CD4-positive, alpha-beta memory T cell (primary cell): ENCODE data around the gene KLHL41. TPM values are rescaled to one million over a fixed set of nuclear protein-coding genes. Genes with fewer than 3 reads are reported as not detected.
"Not testable (repeated sequence)": the region's sequence is repeated elsewhere in the genome, so short reads cannot be mapped to it uniquely, and the experiment has no call there.

ENCODE experiments used
- CTCF ChIA-PET: fragments of 350-600 bp; sonication (Branson Sonifier 250); formaldehyde crosslinking; loops from one replicate; lab custom pipeline; 2021; ENCODE audit warnings: inconsistent platforms; ENCODE audit not compliant: partially characterized antibody; lab: Charles Lee
- POLR2A ChIA-PET: fragments of 350-600 bp; sonication (Branson Sonifier 250); formaldehyde crosslinking; loops from one replicate; lab custom pipeline; 2021; ENCODE audit not compliant: partially characterized antibody; lab: Charles Lee
- DNase-seq, 5 donors: peaks; one replicate each; pipeline versions ENCODE4 v3.0.0 to v3.0.0-alpha.2; 2020 to 2022; ENCODE audit warnings: mixed read lengths in 1 of 5
- H3K27ac ChIP-seq: one replicate; pipeline ENCODE4 v1.7.0; 2013; ENCODE audit warnings: low read depth, low read length
- H3K27me3 ChIP-seq: 2 replicates; pipeline ENCODE4 v1.7.0; 2013; ENCODE audit warnings: mild to moderate bottlenecking, low read length, moderate library complexity; ENCODE audit not compliant: insufficient read depth
- H3K36me3 ChIP-seq: 2 replicates; pipeline ENCODE4 v1.7.0; 2013; ENCODE audit warnings: mild to moderate bottlenecking, low read length, moderate library complexity; ENCODE audit not compliant: insufficient read depth
- H3K4me1 ChIP-seq: 2 replicates; pipeline ENCODE4 v1.7.0; 2013; ENCODE audit warnings: mild to moderate bottlenecking, low read length, moderate library complexity; ENCODE audit not compliant: insufficient read depth
- H3K4me3 ChIP-seq, 2 donors: one replicate each; pipeline ENCODE4 v1.7.0; 2013; ENCODE audit warnings: low read length in 2 of 2, mild to moderate bottlenecking in 1 of 2
- H3K9me3 ChIP-seq, 2 donors: one replicate each; pipeline ENCODE4 v1.7.0; 2013; ENCODE audit warnings: low read length in 2 of 2, control low read depth in 1 of 2; ENCODE audit not compliant: control insufficient read depth in 1 of 2
- H3K27ac Mint-ChIP-seq, 7 donors: one replicate each; pipeline ENCODE4 v1.8.0; 2020 to 2021; ENCODE audit warnings: mixed read lengths in 7 of 7, mild to moderate bottlenecking in 6 of 7, inconsistent platforms in 3 of 7, moderate library complexity in 3 of 7
- H3K27me3 Mint-ChIP-seq, 2 donors: one replicate each; pipeline ENCODE4 v1.8.0; 2020 to 2021; ENCODE audit warnings: mixed read lengths in 2 of 2
- H3K36me3 Mint-ChIP-seq, 2 donors: one replicate each; pipeline ENCODE4 v1.8.0; 2020 to 2021; ENCODE audit warnings: mixed read lengths in 2 of 2, inconsistent platforms in 1 of 2, mild to moderate bottlenecking in 1 of 2
- H3K4me1 Mint-ChIP-seq, 4 donors: one replicate each; pipeline ENCODE4 v1.8.0; 2020 to 2021; ENCODE audit warnings: mixed read lengths in 4 of 4, mild to moderate bottlenecking in 1 of 4
- H3K4me3 Mint-ChIP-seq, 8 donors: one replicate each; pipeline ENCODE4 v1.8.0; 2020 to 2021; ENCODE audit warnings: mixed read lengths in 8 of 8, mild to moderate bottlenecking in 7 of 8, moderate library complexity in 6 of 8, inconsistent platforms in 3 of 8
- H3K9me3 Mint-ChIP-seq, 8 donors: one replicate each; pipeline ENCODE4 v1.8.0; 2020 to 2021; ENCODE audit warnings: mixed read lengths in 8 of 8, mild to moderate bottlenecking in 5 of 8, inconsistent platforms in 3 of 8, moderate library complexity in 1 of 8
- intact Hi-C: fragments of 100-400 bp; cut with micrococcal nuclease; formaldehyde crosslinking; loops from one replicate; pipeline ENCODE4 v1.15.1; 2023
- polyA plus RNA-seq, 2 donors: library from polyadenylated mRNA; unstranded; fragments of 300-500 nt; fragmentation: Illumina TruSeq; gene quantifications; one replicate each; pipeline ENCODE4 v1.2.3, GENCODE V29; 2021
- total RNA-seq, 2 experiments: library from RNA; stranded (reverse); gene quantifications; one replicate each; pipeline ENCODE4 v1.2.3, GENCODE V29; 2021

KLHL41 gene
- total and polyA plus RNA-seq, 4 experiments from 2014 or later = 0.09 to 0.81 (median 0.25) TPM; not detected in 1

DNA sequence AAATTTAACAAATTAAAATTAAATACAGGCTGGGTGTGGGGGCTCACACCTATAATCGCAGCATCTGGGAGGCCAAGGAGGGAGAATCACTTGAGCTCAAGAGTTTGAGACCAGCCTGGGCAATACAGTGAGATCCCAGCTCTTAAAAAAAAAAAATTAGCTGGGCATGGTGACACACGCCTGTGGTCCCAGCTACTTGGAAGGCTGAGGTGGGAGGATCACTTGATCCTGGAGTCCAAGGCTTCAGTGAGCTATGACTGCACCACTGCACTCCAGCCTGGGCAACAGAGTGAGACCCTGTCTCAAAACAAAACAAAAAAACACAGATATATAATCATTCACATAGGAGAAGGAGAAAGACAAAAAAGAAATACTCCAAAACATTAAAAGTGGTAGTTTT, 30.0 kb downstream of the KLHL41 start:
- CTCF ChIA-PET = interaction anchor here (2.5 kb wide), 1 partner anchor 12 kb away, joined by 10 read pairs; no protein-coding TSS in a partner anchor
- H3K4me1 Mint-ChIP-seq, DNase-seq, POLR2A ChIA-PET, H3K36me3 ChIP-seq, H3K27me3 Mint-ChIP-seq, intact Hi-C loops, H3K4me3 ChIP-seq, H3K27me3 ChIP-seq, H3K27ac Mint-ChIP-seq, H3K27ac ChIP-seq, H3K4me3 Mint-ChIP-seq, H3K9me3 Mint-ChIP-seq, H3K9me3 ChIP-seq, H3K4me1 ChIP-seq: not testable (repeated sequence)
- peaks cover 27 to 36% of the 10 kb centered on the region in 2 donors for H3K36me3 Mint-ChIP-seq

DNA sequence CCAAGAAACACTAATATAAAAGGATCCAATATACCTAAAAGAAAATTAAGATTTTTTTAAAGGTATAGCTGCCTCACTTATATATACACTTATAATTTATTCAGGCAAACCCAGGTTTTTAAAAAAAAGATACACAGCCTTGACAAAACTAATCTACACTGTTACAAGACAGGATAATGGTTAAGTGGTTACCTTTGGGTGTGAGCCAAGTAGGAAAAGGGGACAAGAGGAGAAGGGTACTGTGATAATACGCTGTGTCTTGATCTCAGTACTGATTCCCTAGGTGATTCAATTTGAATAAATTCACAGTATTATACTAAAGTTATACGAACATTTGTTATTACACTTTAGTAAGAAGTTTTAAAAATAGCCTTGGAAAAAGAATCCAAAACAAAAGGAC, 30.6 kb downstream of the KLHL41 start:
- Mint-ChIP-seq H3K9me3 (no peaks in the 10 kb centered on the region), H3K27ac (no peak overlapping the region), H3K4me1 (no peaks in the 10 kb centered on the region), H3K4me3 (no peak overlapping the region), H3K36me3 (peaks cover 27 to 35% of the 10 kb centered on the region in 2 donors), H3K27me3 (no peaks in the 10 kb centered on the region)
- CTCF ChIA-PET = no interaction called here
- no peaks in the 10 kb centered on the region for H3K27me3 ChIP-seq
- H3K27ac ChIP-seq = no peak overlapping the region
- no peak overlapping the region for H3K4me3 ChIP-seq
- DNase-seq = no peak
- POLR2A ChIA-PET = interaction anchor here (0.6 kb wide), 1 partner anchor 8 kb away, joined by 3 read pairs; no protein-coding TSS in a partner anchor
- intact Hi-C loops = no loop called here
- H3K9me3 ChIP-seq = no peaks in the 10 kb centered on the region
- no peaks in the 10 kb centered on the region for H3K36me3 ChIP-seq
- H3K4me1 ChIP-seq = no peaks in the 10 kb centered on the region

DNA sequence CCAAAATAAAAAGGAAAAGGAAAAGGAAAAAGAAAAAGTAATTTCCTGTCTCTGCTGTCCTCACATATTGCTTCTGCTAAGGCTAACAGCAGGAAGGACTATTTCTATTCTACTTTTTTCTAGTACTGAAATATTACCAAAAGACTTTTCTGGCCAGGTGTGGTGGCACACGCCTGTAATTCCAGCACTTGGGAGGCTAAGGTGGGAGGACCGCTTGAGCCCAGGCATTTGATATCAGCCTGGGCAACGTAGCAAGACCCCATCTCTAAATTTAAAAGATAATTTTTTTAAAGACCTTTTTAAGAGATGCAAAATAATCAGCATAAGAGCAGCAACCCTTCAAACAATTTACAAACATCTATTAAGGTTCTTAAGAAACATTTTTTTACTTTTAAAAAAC, 32.9 kb downstream of the KLHL41 start:
- Mint-ChIP-seq H3K9me3 (no peaks in the 10 kb centered on the region), H3K36me3 (peaks cover 36 to 44% of the 10 kb centered on the region in 2 donors), H3K27me3 (no peaks in the 10 kb centered on the region), H3K4me1 (peaks cover 0 to 3% (median 0%) of the 10 kb centered on the region in 4 donors), H3K4me3 (no peak overlapping the region), H3K27ac (no peak overlapping the region)
- no peak for DNase-seq
- CTCF ChIA-PET = no interaction called here
- Histone ChIP-seq H3K9me3 (no peaks in the 10 kb centered on the region), H3K4me1 (no peaks in the 10 kb centered on the region), H3K27me3 (no peaks in the 10 kb centered on the region), H3K36me3 (no peaks in the 10 kb centered on the region), H3K27ac (no peak overlapping the region), H3K4me3 (no peak overlapping the region)
- POLR2A ChIA-PET = no interaction called here
- intact Hi-C loops = no loop called here

DNA sequence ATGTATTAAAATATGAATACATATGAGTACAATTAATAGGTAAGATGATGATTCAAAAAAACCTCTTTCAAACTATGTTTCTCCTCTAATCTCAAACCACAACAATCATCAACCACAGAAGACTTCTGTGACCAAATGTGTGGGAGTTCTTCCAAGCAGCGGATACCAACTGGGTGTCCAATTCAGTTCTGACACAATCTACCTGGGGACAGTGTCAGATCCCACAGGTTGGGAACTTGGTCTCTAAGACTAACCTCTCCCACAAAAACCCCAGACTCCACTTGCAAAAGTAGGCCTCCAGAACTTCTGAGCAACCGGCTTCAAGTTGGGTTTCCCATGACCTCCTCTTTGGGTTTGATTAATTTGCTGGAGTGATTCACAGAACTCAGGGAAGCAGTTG, 37.3 kb downstream of the KLHL41 start:
- H3K27ac Mint-ChIP-seq = peak overlapping the region in 2 of 7 donors; percentile 22 to 79
- no peak overlapping the region for H3K4me3 Mint-ChIP-seq
- Histone ChIP-seq H3K27me3 (no peaks in the 10 kb centered on the region), H3K27ac (no peak overlapping the region), H3K9me3 (no peaks in the 10 kb centered on the region), H3K4me3 (no peak overlapping the region), H3K36me3 (no peaks in the 10 kb centered on the region), H3K4me1 (no peaks in the 10 kb centered on the region)
- H3K9me3 Mint-ChIP-seq = no peaks in the 10 kb centered on the region
- ChIA-PET CTCF (no interaction called here), POLR2A (no interaction called here)
- intact Hi-C loops = no loop called here
- H3K36me3 Mint-ChIP-seq = peaks cover 32 to 40% of the 10 kb centered on the region in 2 donors
- DNase-seq = no peak
- no peaks in the 10 kb centered on the region for H3K27me3 Mint-ChIP-seq
- peaks cover 0 to 3% (median 0%) of the 10 kb centered on the region in 4 donors for H3K4me1 Mint-ChIP-seq

DNA sequence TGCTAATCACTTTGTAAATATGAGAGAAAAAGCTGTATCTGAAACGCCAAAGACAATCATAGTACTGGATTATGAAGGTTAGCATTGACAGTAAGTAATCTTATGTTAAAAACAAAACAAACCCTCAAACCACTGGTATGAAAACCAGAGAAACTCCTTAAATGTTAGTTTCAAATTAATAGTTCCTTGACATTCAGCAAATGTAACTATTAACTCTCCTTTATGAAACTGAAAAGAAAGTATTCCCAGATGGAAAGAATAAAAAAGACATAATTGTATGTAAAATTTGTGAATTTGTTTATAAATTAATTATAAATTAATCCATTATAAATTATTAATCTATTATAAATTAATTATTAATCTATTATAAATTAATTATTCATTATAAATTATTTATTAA, 51.9 kb downstream of the KLHL41 start:
- H3K36me3 ChIP-seq = peaks cover 3% of the 10 kb centered on the region
- Mint-ChIP-seq H3K36me3 (peaks cover 21% of the 10 kb centered on the region in 2 donors), H3K4me1 (peaks cover 0 to 1% (median 0%) of the 10 kb centered on the region in 4 donors), H3K9me3 (peaks cover 0 to 10% (median 0%) of the 10 kb centered on the region in 8 donors), H3K27me3 (no peaks in the 10 kb centered on the region), H3K4me3 (no peak overlapping the region), H3K27ac (peak overlapping the region in 3 of 7 donors; percentile 68 to 85 (median 70))
- no peaks in the 10 kb centered on the region for H3K27me3 ChIP-seq
- intact Hi-C loops = no loop called here
- POLR2A ChIA-PET = no interaction called here
- H3K4me3 ChIP-seq = no peak overlapping the region
- H3K27ac ChIP-seq = no peak overlapping the region
- no peaks in the 10 kb centered on the region for H3K4me1 ChIP-seq
- no peak for DNase-seq
- CTCF ChIA-PET = no interaction called here
- H3K9me3 ChIP-seq = no peaks in the 10 kb centered on the region

DNA sequence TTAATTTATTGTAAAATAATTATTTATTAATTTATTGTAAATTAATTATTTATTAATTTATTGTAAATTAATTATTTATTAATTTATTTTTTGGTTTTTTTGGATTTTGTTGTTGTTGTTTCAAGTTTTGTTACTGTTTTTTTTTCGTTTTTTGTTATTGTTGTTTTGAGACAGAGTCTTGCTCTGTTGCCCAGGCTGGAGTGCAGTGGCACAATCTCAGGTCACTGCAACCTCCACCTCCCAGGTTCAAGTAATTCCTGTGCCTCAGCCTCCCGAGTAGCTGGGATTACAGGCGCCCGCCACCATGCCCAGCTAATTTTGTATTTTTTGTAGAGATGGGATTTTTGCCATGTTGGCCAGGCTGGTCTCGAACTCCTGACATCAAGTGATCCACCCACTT, 52.6 kb downstream of the KLHL41 start:
- intact Hi-C loops = not testable (repeated sequence)
- POLR2A ChIA-PET = interaction anchor here (0.6 to 1.9 kb wide), 4 partner anchors 11 to 93 kb away, joined by 3 to 13 read pairs (median 6); partner anchors contain the start of genes FASTKD1 and PPIG
- peak overlapping the region in 4 of 7 donors; percentile 11 to 78 (median 62) for H3K27ac Mint-ChIP-seq

DNA sequence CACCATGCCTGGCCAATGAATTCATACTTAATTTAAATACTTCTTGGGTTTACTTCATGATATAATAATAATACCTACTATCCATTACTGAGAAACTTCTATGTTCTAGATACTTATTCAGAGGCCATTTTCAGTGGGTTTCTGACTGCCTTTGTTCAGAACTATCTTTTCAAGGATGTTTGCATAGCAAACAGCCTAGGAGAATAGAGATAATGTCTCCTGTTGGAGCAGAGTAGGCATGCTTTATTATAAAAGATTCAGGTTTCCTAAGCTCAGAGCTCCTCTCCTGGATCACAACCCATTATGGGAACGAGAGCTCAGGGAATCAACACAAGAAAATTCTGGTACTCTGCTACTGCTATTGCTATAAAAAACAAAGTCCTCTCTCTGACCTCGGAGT, 53.0 kb downstream of the KLHL41 start:
- Mint-ChIP-seq H3K4me1 (peaks cover 0 to 1% (median 0%) of the 10 kb centered on the region in 4 donors), H3K27ac (peak overlapping the region in 5 of 7 donors; percentile 11 to 78 (median 55)), H3K27me3 (no peaks in the 10 kb centered on the region), H3K4me3 (no peak overlapping the region), H3K9me3 (peaks cover 0 to 10% (median 0%) of the 10 kb centered on the region in 8 donors), H3K36me3 (peaks cover 21% of the 10 kb centered on the region in 2 donors)
- Histone ChIP-seq H3K27me3 (no peaks in the 10 kb centered on the region), H3K27ac (no peak overlapping the region), H3K36me3 (peaks cover 3% of the 10 kb centered on the region), H3K9me3 (no peaks in the 10 kb centered on the region), H3K4me1 (no peaks in the 10 kb centered on the region), H3K4me3 (no peak overlapping the region)
- intact Hi-C loops = no loop called here
- ChIA-PET CTCF (no interaction called here), POLR2A (interaction anchor here (0.6 to 1.9 kb wide), 5 partner anchors 11 to 98 kb away, joined by 3 to 13 read pairs (median 5); partner anchors contain the start of genes FASTKD1 and PPIG)
- no peak for DNase-seq

More for the DNA sequence above, 52.6 kb downstream of the KLHL41 start:
- H3K4me3 ChIP-seq, H3K36me3 ChIP-seq, H3K4me1 ChIP-seq, H3K9me3 Mint-ChIP-seq, H3K9me3 ChIP-seq, H3K4me1 Mint-ChIP-seq, H3K27ac ChIP-seq, H3K27me3 Mint-ChIP-seq, H3K27me3 ChIP-seq, DNase-seq, CTCF ChIA-PET, H3K4me3 Mint-ChIP-seq: not testable (repeated sequence)
- H3K36me3 Mint-ChIP-seq = peaks cover 21% of the 10 kb centered on the region in 2 donors
